Measurements from ENCODE around the gene C22orf15.
A peak's percentile ranks its signal among the peaks of the same experiment; 100 is the strongest.

C22orf15 gene

DNA sequence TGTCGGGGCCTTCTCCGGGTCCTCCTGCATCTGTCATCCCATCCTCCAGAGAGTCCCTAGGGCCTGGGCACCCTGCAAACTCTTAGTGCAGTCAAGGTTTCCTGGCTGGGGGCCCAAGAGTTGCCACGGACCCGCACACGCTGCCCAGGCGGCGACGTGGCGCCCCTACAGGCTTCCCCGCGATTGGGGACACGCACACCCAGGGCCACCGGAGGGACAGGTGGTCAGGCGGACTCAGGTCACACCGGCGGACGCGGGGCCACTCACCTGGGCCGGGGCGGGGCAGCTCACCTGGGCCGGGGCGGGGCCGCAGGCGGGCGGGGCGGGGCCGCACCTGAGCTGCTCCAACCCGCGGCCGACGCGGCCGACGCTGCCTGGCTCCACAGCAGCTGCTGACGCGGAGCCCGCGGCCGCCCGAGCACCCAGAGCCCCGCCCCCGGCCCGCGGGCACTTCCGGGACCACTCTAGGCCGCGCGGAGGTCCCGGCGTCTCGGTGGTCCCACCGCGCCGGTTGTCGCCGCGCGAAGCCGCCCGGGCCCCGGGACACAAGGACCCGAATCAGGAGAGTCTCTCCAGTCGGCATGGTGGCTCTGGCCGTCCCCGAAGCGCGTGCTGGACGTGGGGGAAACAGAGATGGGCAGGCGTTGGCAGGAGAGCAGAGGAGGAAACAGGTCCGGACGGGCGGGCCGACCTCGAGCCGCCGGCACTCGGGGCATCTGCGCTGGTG, 11.9 kb upstream of the C22orf15 start, which contains the start of gene ZNF70:
TSS of gene ZNF70 (minus strand) at position 399 of the 727 bp plus-strand sequence. CDS start 5,972 bp downstream, outside the sequence.
- DNase-seq (ENCODE audit: low read depth in 2 of 3, low spot score in 2 of 3) = peak; percentile 58 to 77 (median 71)

DNA sequence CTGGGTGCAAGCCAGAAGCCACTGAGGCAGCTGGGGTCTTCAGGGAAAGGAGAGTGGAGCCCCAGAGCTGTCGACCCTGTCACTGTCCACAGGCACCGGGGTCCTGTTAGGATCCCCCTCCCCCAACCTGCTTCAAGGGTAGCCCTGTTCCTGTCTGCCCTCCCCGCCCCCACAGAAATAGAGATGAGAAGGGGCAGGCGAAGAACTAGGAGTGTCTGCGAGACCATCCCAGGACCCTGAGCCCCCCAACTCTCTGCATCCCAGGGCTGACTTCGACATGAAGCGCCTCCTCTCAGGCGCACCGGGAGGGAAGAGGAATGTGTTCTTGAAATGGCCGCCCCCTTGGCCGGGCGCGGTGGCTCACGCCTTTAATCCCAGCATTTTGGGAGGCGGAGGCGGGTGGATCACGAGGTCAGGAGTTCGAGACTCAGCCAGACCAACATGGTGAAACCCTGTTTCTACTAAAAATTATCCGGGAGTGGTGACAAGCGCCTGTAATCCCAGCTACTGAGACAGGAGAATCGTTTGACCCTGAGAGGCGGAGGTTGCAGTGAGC, 11.3 kb upstream of the C22orf15 start:
- no peak for DNase-seq (ENCODE audit: low read depth in 2 of 3, low spot score in 2 of 3)

DNA sequence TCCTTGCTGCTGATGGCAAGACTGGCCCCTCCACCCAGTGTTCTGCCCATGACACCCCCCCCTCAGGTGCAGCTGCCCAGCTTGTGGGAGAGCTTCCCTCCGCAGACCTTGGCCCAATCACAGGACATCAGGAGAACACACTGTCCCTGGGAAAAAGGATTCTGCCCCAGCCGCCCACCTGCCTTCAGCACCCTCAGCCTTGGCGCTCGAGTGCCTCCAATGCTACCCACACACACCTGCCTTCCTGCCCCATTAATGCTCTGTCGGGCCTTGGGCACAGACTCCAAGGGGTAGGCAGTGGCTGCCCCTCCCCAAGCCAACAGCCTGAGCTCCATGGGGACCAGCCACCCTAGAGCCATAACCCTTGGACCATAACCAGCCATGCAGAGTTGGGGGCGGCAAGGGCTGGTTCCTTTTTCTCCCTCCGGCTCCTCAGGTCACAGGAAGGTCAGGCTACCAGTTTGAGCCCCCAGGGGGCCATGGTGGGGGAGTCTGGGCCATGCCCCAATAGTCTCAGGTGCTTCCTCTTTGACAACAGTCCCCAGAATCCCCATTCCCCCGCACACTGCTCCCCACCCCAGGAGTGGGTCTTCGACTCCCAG, 10.6 kb upstream of the C22orf15 start:
- no peak for DNase-seq (ENCODE audit: low read depth in 2 of 3, low spot score in 2 of 3)

DNA sequence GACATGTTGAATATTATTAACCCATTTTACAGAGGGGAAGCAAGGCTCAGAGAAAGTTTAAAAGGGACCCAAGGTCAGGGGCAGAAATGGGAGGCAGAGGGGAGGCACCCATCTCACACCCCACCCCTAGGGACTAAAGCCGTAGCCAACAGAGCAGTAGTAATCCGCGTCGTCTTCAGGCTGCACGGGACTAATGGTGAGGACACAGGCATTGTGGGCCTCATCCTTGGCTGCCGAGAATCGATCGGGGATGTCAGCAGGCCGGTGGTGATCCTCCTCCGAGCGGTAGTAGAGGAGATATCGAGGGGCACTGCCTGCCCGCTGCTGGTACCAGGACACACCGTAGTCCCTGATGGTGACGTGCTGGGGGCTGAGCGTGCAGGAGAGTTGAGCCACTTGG, 10.0 kb upstream of the C22orf15 start:
- no peak for DNase-seq (ENCODE audit: low read depth in 2 of 3, low spot score in 2 of 3)

DNA sequence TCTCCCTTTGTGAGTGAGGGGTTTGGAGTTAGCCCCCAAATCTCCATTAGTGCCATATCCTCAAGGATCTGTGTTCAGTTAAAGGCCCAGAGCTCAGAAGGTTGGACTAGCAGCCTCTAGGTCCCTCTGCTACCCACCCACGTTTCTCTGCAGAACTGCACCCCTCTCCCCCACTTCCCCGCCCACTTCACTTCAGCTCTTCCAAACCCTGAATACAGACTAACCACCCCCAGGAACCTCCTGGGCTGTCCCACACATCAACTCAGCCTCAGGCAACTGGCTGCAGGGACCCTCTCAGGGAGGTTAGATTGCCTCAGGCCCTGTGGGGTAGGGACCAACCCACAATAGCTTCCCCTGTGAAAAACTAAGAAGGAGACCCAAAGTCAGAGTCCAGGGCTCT, 9.4 kb upstream of the C22orf15 start:
- no peak for DNase-seq (ENCODE audit: low read depth in 2 of 3, low spot score in 2 of 3)

- DNase-seq (ENCODE audit: low read depth in 2 of 3, low spot score in 2 of 3) = no peak
Observed at GRCh38 chr22:23754220-23754919, 8.4 kb upstream of the C22orf15 start, which contains the start of gene VPREB3. TSS of gene VPREB3 (minus strand) at chr22:23754425. CDS start at chr22:23754363, 62 bp downstream.

GRCh38 chr22:23754980-23755636, 7.7 kb upstream of the C22orf15 start:
- no peak for DNase-seq (ENCODE audit: low read depth in 2 of 3, low spot score in 2 of 3)

- no peak for DNase-seq (ENCODE audit: low read depth in 2 of 3, low spot score in 2 of 3)
Observed at GRCh38 chr22:23755711-23756110, 7.1 kb upstream of the C22orf15 start.

DNA sequence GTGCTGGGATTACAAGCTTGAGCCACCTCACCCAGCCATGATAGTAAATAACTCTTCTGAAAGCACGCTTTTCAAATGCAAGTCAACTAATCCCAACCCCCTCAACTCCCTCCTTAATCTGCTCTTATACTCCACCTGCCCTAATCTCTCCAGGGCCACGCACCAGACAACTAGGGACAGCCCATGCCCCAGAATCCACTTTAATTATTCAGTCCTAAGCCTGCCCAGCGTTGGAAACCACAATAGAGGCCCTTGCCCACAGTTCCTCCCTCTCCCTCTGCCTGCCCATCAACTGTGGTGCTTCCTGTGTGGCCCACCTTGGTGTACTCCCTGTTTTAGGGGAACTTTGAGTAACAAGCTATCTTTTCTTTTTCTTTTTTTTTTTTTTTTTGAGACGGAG, 5.9 kb upstream of the C22orf15 start:
- DNase-seq (ENCODE audit: low read depth in 2 of 3, low spot score in 2 of 3) = no peak

GRCh38 chr22:23759566-23759965, 3.2 kb upstream of the C22orf15 start:
- no peak for DNase-seq (ENCODE audit: low read depth in 2 of 3, low spot score in 2 of 3)

DNA sequence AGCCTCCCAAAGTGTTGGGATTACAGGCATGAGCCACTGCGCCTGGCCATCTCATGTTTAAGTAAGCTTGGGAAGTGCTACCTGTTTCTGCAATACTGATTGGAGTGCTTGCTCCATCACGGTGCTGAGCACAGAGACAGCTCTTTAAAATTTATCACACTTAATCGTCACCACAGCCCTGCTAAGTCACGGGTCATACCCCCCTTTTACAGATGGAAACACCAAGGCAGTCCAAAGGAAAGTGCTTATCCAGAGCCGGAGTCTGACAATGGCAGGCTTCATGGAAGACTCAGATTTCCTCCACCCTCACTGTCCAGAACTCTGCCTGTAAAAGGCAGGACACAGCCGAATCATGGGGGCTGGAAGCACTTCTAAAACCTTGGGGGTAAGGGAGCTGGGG, 2.7 kb upstream of the C22orf15 start:
- no peak for DNase-seq (ENCODE audit: low read depth in 2 of 3, low spot score in 2 of 3)

- peak in 1 of 3 experiments; percentile 38 for DNase-seq (ENCODE audit: low read depth in 2 of 3, low spot score in 2 of 3)
Observed at GRCh38 chr22:23763579-23763945, 772 bp downstream of the C22orf15 start.

DNA sequence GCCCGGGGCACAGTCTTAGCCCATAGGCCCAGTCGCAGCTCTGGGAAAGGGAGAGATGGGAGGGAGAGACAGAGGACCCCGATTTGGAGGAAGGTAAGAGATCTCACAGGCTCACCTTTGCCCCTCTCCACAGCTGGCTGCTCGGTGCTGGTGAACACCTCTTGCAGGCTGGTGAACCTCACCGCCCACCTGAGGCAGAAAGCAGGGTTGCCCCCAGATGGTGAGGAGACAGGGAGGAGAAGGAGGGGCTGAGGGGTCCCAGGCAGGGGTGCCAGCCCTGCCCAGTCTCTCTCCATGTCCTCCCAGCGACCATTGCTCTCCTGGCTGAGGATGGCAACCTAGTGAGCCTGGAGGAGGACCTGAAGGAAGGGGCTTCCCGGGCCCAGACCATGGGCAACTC, 1.2 kb downstream of the C22orf15 start:
- no peak for DNase-seq (ENCODE audit: low read depth in 2 of 3, low spot score in 2 of 3)

DNA sequence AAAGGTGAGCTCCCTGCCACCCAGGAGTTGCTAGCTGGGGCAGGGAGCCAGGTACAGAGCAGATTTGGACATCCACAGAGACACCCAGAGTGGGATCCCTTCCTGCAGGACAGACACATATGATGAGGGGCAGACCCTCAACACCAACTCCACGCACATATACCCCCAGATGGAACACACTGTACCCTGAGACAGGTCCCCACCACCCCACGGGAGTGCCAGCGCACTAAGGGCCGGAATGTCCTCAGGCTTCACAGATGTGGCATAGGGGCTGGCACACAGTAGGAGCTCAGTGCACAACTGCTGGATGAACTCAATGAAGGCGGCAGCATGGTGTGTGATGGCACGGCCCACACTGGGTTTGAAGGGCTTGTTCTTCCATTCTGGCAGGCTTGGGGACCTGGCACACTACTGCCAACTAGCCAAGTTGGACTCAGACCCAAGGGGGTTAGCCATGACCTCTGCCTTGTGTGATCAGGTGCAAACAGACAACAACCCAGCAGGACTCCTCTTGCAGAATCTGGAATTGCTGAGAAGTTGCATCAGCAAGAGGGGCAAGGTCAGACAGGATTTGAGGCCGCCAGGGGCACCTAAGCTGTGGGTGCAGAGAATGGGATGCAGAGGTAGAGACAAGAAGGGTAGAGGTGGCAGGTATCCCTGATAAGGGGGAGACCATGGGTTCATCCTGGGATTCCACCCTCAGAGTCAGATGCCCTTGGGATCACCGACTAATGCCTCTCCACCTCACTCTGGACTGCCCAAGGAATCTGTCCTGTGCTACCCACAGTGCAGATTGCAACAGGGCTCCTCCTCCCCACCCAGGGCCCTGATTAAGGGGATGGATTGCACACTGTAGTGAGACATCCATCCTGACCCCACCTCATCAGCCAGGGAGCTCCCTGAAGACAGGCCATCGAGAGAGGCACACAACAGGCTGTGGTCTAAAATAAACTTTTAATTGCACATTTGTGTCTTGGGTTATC, 2.4 kb downstream of the C22orf15 start:
- no peak for DNase-seq (ENCODE audit: low read depth in 2 of 3, low spot score in 2 of 3)

GRCh38 chr22:23767303-23767672, 4.5 kb downstream of the C22orf15 start:
- no peak for DNase-seq (ENCODE audit: low read depth in 2 of 3, low spot score in 2 of 3)

DNA sequence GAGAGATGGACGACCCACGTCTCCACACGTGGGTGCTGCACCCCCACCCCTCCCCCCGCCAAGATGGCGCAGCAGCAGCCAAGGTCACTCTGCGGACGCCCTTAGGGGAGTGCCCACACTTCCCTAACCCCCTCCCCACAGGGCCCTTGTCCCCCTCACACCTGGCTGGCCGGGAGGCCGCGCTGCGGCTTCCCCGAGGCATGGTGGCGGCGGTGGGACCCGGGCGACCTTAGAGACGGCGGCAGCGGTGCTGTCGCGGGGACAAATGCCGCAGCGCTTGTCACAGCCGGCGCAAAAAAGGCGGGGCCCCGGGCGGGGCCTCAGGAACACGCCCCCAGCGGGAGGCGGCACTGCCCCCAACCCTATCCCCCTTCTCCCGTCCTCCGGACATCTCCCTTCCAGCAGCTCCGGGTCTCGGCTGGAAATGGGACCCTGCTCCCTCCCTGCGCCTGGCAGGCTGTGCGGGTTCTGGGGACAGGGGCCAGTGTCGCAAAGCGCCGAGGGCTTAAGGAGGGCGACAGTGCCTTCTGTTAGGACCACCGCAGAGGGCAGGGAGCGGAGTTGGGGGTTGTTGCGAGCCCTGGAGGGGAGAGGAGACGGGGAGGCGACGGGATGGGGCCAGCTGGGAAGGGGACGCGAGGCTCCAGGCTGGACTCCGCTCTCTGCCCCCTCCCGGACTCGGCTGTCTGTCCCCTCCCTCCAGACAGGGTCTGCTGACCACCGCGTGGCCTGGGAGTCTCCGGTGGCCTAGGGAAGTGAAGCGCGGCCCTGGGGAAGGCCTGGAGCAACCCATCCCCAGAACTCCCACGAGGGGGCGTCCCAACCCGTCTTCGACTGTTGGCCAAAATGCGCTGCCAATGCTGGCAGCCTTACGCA, 5.1 kb downstream of the C22orf15 start, which contains the start of gene CHCHD10:
TSS of gene CHCHD10 (minus strand) at position 300 of the 876 bp plus-strand sequence. CDS start at position 202, 98 bp downstream.
- peak; percentile 64 to 72 (median 65) for DNase-seq (ENCODE audit: low read depth in 2 of 3, low spot score in 2 of 3)

DNA sequence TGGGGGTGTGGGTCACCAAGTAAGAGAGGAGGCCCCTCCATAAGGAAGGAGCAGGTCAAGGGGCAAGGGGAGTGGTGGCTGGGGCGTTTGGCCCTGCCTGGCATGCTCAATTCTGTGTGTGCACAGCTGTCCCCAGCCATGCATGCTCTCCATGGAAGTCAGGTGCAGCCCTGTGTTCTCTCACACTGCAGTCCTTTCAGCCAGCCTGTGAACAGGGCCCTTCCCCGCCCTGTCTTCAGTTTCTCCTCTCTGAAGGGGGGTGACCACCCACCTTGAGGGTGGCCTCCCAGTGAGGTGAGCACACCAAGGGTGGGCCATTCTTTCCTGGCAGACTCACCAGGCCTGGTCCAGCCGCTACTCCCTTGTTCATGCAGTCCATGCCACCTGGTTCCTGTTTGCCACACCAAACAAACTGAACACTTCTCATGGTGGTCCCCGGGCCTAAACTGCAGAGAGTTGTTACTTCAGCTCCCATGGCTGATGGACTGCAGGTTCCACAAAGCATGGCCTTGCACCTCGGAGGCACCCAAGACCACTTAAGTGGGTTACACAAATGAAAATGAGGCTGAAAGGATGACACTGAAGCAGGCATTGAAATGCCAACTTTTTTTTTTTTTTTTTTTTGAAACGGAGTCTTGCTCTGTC, 6.7 kb downstream of the C22orf15 start:
- no peak for DNase-seq (ENCODE audit: low read depth in 2 of 3, low spot score in 2 of 3)

DNA sequence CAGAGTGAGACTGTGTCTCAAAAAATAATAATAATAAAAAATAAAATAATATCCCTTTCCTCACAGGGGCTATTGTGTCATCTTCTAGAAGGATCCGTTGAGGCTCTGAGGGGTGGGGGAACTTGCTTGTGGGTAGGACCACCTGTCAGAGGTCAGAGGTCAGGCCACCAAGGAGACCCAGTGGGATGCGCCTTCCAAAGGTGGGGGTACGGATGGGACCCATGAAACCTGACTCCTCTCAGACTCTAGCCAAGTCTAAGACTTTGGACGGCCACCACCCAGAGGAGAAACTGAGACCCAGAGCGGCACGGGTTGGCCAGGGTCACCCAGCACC, 9.5 kb downstream of the C22orf15 start:
- DNase-seq (ENCODE audit: low read depth in 2 of 3, low spot score in 2 of 3) = no peak
